HEK293T (cell line): ENCODE results near the gene TSEN54.

Experiments
- ELF4 ChIP-seq: fragments of 450-650 bp; IDR thresholded peaks from 2 replicates; pipeline ENCODE4 v1.6.1; 2017; ENCODE audit warnings: antibody characterized with exemption
- FOXK2 ChIP-seq: fragments of 450-650 bp; IDR thresholded peaks from 2 replicates; pipeline ENCODE4 v1.6.1; 2016; ENCODE audit warnings: mild to moderate bottlenecking
- SP1 ChIP-seq: fragments of 450-650 bp; IDR thresholded peaks from 2 replicates; pipeline ENCODE4 v1.6.1; 2017
- ZNF384 ChIP-seq: fragments of 450-650 bp; IDR thresholded peaks from 2 replicates; pipeline ENCODE4 v1.6.1; 2016

- TF ChIP-seq SP1 (no peak), ELF4 (no peak), ZNF384 (no peak), FOXK2 (no peak)
These were observed 41.0 kb upstream of the TSEN54 start for GRCh38 chr17:75475144-75475835.
